HUES48 (cell line): ENCODE data around the gene USP34.

ENCODE experiments used
- H3K27ac ChIP-seq: one replicate; pipeline ENCODE4 v1.7.0; 2013; ENCODE audit warnings: low read depth, low read length, inconsistent platforms
- H3K27me3 ChIP-seq: 2 replicates; pipeline ENCODE4 v1.6.1; 2013; ENCODE audit warnings: mild to moderate bottlenecking, low read length; ENCODE audit not compliant: control insufficient read depth, insufficient read depth
- H3K36me3 ChIP-seq: 2 replicates; pipeline ENCODE4 v1.6.1; 2013; ENCODE audit warnings: low read length; ENCODE audit not compliant: control insufficient read depth, insufficient read depth
- H3K4me1 ChIP-seq: 2 replicates; pipeline ENCODE4 v1.6.1; 2013; ENCODE audit warnings: mild to moderate bottlenecking, low read length; ENCODE audit not compliant: control insufficient read depth, insufficient read depth
- H3K4me3 ChIP-seq: 2 replicates; pipeline ENCODE4 v1.5.1; 2013; ENCODE audit warnings: mild to moderate bottlenecking, low read depth, low read length
- H3K9ac ChIP-seq: 2 replicates; pipeline ENCODE4 v1.6.1; 2013; ENCODE audit warnings: mild to moderate bottlenecking, low read depth, low read length, moderate library complexity
- H3K9me3 ChIP-seq: 2 replicates; pipeline ENCODE4 v1.6.1; 2013; ENCODE audit warnings: low read length; ENCODE audit not compliant: control insufficient read depth, insufficient read depth

USP34 gene

GRCh38 chr2:61343141-61343540 lies 127.7 kb downstream of the USP34 start:
- Histone ChIP-seq H3K27ac (no peak overlapping the region), H3K4me1 (no peaks in the 10 kb centered on the region), H3K4me3 (no peak overlapping the region), H3K9me3 (no peaks in the 10 kb centered on the region), H3K27me3 (no peaks in the 10 kb centered on the region), H3K36me3 (peaks cover 88% of the 10 kb centered on the region), H3K9ac (no peak overlapping the region)

- no peak overlapping the region for H3K9ac ChIP-seq
- H3K27me3 ChIP-seq = no peaks in the 10 kb centered on the region
- no peak overlapping the region for H3K27ac ChIP-seq
- H3K36me3 ChIP-seq = peaks cover 79% of the 10 kb centered on the region
- H3K4me3 ChIP-seq = no peak overlapping the region
- H3K4me1 ChIP-seq = no peaks in the 10 kb centered on the region
- no peaks in the 10 kb centered on the region for H3K9me3 ChIP-seq
Observed at GRCh38 chr2:61340242-61340641, 130.6 kb downstream of the USP34 start.

DNA sequence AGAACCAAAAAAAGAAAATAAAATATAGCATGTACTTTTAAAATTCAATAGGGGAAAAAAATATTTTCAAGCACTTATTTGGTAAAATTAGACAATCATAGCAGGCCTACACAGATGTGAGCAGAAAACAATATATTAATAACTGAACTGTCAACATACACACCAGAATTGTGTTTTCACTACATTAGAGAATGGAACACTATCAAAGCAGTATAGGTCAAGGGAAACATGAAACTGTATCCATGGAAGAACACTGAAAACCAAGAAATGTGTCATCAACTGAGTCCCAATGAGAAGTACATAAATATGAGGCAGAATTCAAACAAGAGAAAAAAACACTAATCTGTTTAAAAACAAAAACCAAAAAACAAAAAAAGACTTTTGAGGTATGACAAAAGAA lies 132.4 kb downstream of the USP34 start:
- H3K36me3 ChIP-seq = peaks cover 71% of the 10 kb centered on the region
- no peak overlapping the region for H3K9ac ChIP-seq
- no peaks in the 10 kb centered on the region for H3K27me3 ChIP-seq
- no peak overlapping the region for H3K27ac ChIP-seq
- no peak overlapping the region for H3K4me3 ChIP-seq
- H3K4me1 ChIP-seq = no peaks in the 10 kb centered on the region
- H3K9me3 ChIP-seq = no peaks in the 10 kb centered on the region

- Histone ChIP-seq H3K27ac (no peak overlapping the region), H3K9me3 (no peaks in the 10 kb centered on the region), H3K4me1 (no peaks in the 10 kb centered on the region), H3K27me3 (no peaks in the 10 kb centered on the region), H3K9ac (no peak overlapping the region), H3K36me3 (peaks cover 64% of the 10 kb centered on the region), H3K4me3 (no peak overlapping the region)
Observed at GRCh38 chr2:61335187-61335586, 135.7 kb downstream of the USP34 start.

- H3K4me1 ChIP-seq = no peaks in the 10 kb centered on the region
- no peaks in the 10 kb centered on the region for H3K9me3 ChIP-seq
- H3K9ac ChIP-seq = no peak overlapping the region
- no peaks in the 10 kb centered on the region for H3K27me3 ChIP-seq
- peaks cover 62% of the 10 kb centered on the region for H3K36me3 ChIP-seq
- no peak overlapping the region for H3K4me3 ChIP-seq
- no peak overlapping the region for H3K27ac ChIP-seq
Observed at GRCh38 chr2:61334466-61334865, 136.4 kb downstream of the USP34 start.

DNA sequence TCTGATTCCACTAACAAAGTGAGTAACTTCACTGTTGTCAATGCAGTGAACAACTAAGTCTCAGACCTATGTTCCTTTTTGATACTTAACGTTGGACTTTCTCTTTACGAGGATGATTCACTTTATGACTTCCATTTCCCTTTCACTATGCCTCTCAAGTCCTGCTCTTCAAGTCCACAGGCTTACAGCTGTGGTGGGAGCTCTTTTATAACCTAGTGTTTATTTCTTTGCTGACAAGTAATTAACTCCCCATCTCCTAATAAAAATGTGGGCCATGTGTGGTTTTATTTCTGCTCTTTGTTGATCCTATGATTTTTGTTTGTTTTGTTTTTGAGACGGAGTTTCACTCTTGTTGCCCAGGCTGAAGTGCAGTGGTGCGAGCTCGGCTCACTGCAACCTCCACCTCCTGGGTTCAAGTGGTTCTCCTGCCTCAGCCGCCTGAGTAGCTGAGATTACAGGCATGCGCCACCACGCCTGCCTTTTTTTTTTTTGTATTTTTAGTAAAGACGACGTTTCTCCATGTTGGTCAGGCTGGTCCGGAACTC lies 142.1 kb downstream of the USP34 start:
- Histone ChIP-seq H3K9me3 (no peaks in the 10 kb centered on the region), H3K9ac (no peak overlapping the region), H3K27me3 (no peaks in the 10 kb centered on the region), H3K4me3 (no peak overlapping the region), H3K4me1 (no peaks in the 10 kb centered on the region), H3K27ac (no peak overlapping the region), H3K36me3 (peaks cover 58% of the 10 kb centered on the region)

GRCh38 chr2:61327173-61327572 lies 143.7 kb downstream of the USP34 start:
- Histone ChIP-seq H3K9me3 (no peaks in the 10 kb centered on the region), H3K27ac (no peak overlapping the region), H3K4me1 (no peaks in the 10 kb centered on the region), H3K36me3 (peaks cover 59% of the 10 kb centered on the region), H3K4me3 (no peak overlapping the region), H3K9ac (no peak overlapping the region), H3K27me3 (no peaks in the 10 kb centered on the region)

DNA sequence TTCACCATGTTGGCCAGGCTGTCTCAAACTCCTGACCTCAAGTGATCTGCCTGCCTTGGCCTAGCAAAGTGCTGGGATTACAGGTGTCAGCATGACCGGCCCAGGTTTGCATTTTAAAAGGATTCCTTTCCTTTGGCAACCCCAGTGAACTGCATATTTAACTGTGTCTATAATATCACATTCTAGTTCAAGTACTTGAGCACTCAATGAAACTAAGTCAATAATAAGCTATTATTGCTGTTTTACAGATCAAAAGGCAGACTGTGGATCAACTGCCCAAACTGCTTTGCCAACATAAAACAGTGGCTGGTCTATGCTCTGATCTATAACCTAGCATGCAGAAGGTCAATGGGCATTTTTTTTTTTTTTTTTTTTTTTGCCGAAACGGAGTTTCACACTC lies 144.5 kb downstream of the USP34 start:
- H3K4me1 ChIP-seq = no peaks in the 10 kb centered on the region
- H3K4me3 ChIP-seq = no peak overlapping the region
- no peaks in the 10 kb centered on the region for H3K9me3 ChIP-seq
- H3K9ac ChIP-seq = no peak overlapping the region
- H3K36me3 ChIP-seq = peaks cover 64% of the 10 kb centered on the region
- H3K27ac ChIP-seq = no peak overlapping the region
- no peaks in the 10 kb centered on the region for H3K27me3 ChIP-seq

- Histone ChIP-seq H3K9ac (no peak overlapping the region), H3K36me3 (peaks cover 50% of the 10 kb centered on the region), H3K9me3 (no peaks in the 10 kb centered on the region), H3K4me1 (no peaks in the 10 kb centered on the region), H3K4me3 (no peak overlapping the region), H3K27me3 (no peaks in the 10 kb centered on the region), H3K27ac (no peak overlapping the region)
Observed at GRCh38 chr2:61320181-61320580, 150.7 kb downstream of the USP34 start.

DNA sequence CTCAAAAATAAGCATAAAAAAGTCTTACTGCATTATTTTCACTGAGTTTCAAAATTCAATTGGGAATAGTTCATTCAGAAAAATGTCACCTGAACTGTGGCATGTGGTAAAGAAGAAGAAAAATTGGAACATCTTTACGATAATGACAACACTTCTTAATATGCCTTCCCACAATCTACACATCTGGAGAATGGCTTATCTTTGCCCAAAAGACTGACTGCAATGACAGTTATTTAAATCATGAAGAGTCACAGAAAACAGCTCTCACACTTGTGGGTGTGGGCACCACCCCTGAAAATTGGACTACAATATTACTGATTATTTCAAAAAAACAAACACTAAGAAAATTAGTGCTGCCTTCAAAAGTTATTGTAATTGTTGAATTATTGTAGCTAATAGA lies 152.3 kb downstream of the USP34 start:
- H3K27ac ChIP-seq = no peak overlapping the region
- peaks cover 51% of the 10 kb centered on the region for H3K36me3 ChIP-seq
- no peaks in the 10 kb centered on the region for H3K27me3 ChIP-seq
- H3K9ac ChIP-seq = no peak overlapping the region
- H3K4me1 ChIP-seq = no peaks in the 10 kb centered on the region
- no peaks in the 10 kb centered on the region for H3K9me3 ChIP-seq
- no peak overlapping the region for H3K4me3 ChIP-seq

- H3K4me1 ChIP-seq = no peaks in the 10 kb centered on the region
- no peak overlapping the region for H3K4me3 ChIP-seq
- no peaks in the 10 kb centered on the region for H3K9me3 ChIP-seq
- peaks cover 80% of the 10 kb centered on the region for H3K36me3 ChIP-seq
- H3K27ac ChIP-seq = no peak overlapping the region
- no peaks in the 10 kb centered on the region for H3K27me3 ChIP-seq
- H3K9ac ChIP-seq = no peak overlapping the region
Observed at GRCh38 chr2:61295981-61296380, 174.9 kb downstream of the USP34 start.
